ENCODE results near the gene KCTD21.
"Not testable (repeated sequence)": the region's sequence is repeated elsewhere in the genome, so short reads cannot be mapped to it uniquely, and the experiment has no call there.

Gene KCTD21

GRCh38 chr11:78226684-78227680 is 38.6 kb upstream of the KCTD21 start:
- Histone ChIP-seq H3K4me3 (ENCODE audit: severe bottlenecking) (no peak overlapping the region), H3K9me3 (ENCODE audit: severe bottlenecking) (no peaks in the 10 kb centered on the region), H3K4me1 (ENCODE audit: insufficient read depth, poor library complexity, severe bottlenecking) (no peaks in the 10 kb centered on the region), H3K27ac (ENCODE audit: poor library complexity, severe bottlenecking) (no peak overlapping the region), H3K27me3 (ENCODE audit: insufficient read depth, poor library complexity, severe bottlenecking) (no peaks in the 10 kb centered on the region), H3K36me3 (ENCODE audit: low read depth) (no peaks in the 10 kb centered on the region)
- ATAC-seq (ENCODE audit: low read depth) (no peak), DNase-seq (ENCODE audit: low spot score) (no peak)
- TF ChIP-seq CTCF (IDR thresholded peaks at IDR 0.05; ENCODE audit: poor library complexity, severe bottlenecking) = no peak

- no peak overlapping the region for H3K27ac ChIP-seq (ENCODE audit: poor library complexity, severe bottlenecking)
- ATAC-seq (ENCODE audit: low read depth) (no peak), DNase-seq (ENCODE audit: low spot score) (no peak)
- no peak overlapping the region for H3K4me3 ChIP-seq (ENCODE audit: severe bottlenecking)
- no peaks in the 10 kb centered on the region for H3K36me3 ChIP-seq (ENCODE audit: low read depth)
- H3K27me3 ChIP-seq (ENCODE audit: insufficient read depth, poor library complexity, severe bottlenecking) = no peaks in the 10 kb centered on the region
- H3K4me1 ChIP-seq (ENCODE audit: insufficient read depth, poor library complexity, severe bottlenecking) = no peaks in the 10 kb centered on the region
- no peaks in the 10 kb centered on the region for H3K9me3 ChIP-seq (ENCODE audit: severe bottlenecking)
- no peak for TF ChIP-seq CTCF (IDR thresholded peaks at IDR 0.05; ENCODE audit: poor library complexity, severe bottlenecking)
Observed at GRCh38 chr11:78224906-78225420, 36.5 kb upstream of the KCTD21 start.

- H3K27me3 ChIP-seq (ENCODE audit: insufficient read depth, poor library complexity, severe bottlenecking) = no peaks in the 10 kb centered on the region
- no peaks in the 10 kb centered on the region for H3K9me3 ChIP-seq (ENCODE audit: severe bottlenecking)
- DNase-seq (ENCODE audit: low spot score) = no peak
- no peaks in the 10 kb centered on the region for H3K4me1 ChIP-seq (ENCODE audit: insufficient read depth, poor library complexity, severe bottlenecking)
- no peak overlapping the region for H3K27ac ChIP-seq (ENCODE audit: poor library complexity, severe bottlenecking)
- H3K36me3 ChIP-seq (ENCODE audit: low read depth) = no peaks in the 10 kb centered on the region
- TF ChIP-seq CTCF (IDR thresholded peaks at IDR 0.05; ENCODE audit: poor library complexity, severe bottlenecking) = no peak
- no peak overlapping the region for H3K4me3 ChIP-seq (ENCODE audit: severe bottlenecking)
- ATAC-seq (ENCODE audit: low read depth) = no peak
Observed at GRCh38 chr11:78224506-78224905, 36.1 kb upstream of the KCTD21 start.

- DNase-seq (ENCODE audit: low spot score) (no peak), ATAC-seq (ENCODE audit: low read depth) (no peak)
- no peaks in the 10 kb centered on the region for H3K27me3 ChIP-seq (ENCODE audit: insufficient read depth, poor library complexity, severe bottlenecking)
- H3K36me3 ChIP-seq (ENCODE audit: low read depth) = no peaks in the 10 kb centered on the region
- no peak for TF ChIP-seq CTCF (IDR thresholded peaks at IDR 0.05; ENCODE audit: poor library complexity, severe bottlenecking)
- H3K27ac ChIP-seq (ENCODE audit: poor library complexity, severe bottlenecking) = no peak overlapping the region
- H3K9me3 ChIP-seq (ENCODE audit: severe bottlenecking) = no peaks in the 10 kb centered on the region
- no peaks in the 10 kb centered on the region for H3K4me1 ChIP-seq (ENCODE audit: insufficient read depth, poor library complexity, severe bottlenecking)
- H3K4me3 ChIP-seq (ENCODE audit: severe bottlenecking) = no peak overlapping the region
Observed at GRCh38 chr11:78223320-78223954, 35.0 kb upstream of the KCTD21 start.

GRCh38 chr11:78222726-78223125 is 34.3 kb upstream of the KCTD21 start:
- H3K27ac ChIP-seq (ENCODE audit: poor library complexity, severe bottlenecking); H3K36me3 ChIP-seq (ENCODE audit: low read depth); H3K4me3 ChIP-seq (ENCODE audit: severe bottlenecking); H3K9me3 ChIP-seq (ENCODE audit: severe bottlenecking); H3K27me3 ChIP-seq (ENCODE audit: insufficient read depth, poor library complexity, severe bottlenecking); DNase-seq (ENCODE audit: low spot score); H3K4me1 ChIP-seq (ENCODE audit: insufficient read depth, poor library complexity, severe bottlenecking); ATAC-seq (ENCODE audit: low read depth): not testable (repeated sequence)

All from RWPE2 (cell line).